ENCODE results near the gene CASZ1. TPM values are rescaled to one million over a fixed set of nuclear protein-coding genes. Genes with fewer than 3 reads are reported as not detected.

Gene CASZ1
- total and polyA plus RNA-seq, 9 of the 15 experiments (the other 6 are each of a cell fraction or from before 2014, with no cell fraction given) = 0.01 to 4.0 (median 0.76) TPM; not detected in 1

DNA sequence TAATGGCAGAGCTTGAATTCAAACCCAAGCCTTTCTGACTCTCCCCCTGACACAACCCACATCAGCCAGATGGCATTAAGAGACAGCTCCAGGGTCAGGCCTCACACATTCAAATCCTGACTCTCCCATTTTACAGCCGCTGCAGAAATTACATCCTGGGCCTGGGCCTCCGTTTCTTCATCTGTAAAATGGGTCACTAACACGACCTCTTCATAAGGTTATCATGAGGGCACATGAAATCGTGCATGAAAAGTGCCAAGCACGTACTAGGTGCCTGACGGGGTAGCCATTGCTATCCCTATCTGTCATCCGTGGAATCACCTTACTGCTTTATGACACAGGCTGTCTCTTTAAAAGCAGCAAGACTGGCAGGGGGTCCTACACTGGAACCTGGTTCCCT lies 19.8 kb upstream of the CASZ1 start:
- Histone ChIP-seq H3K36me3 (ENCODE audit: control insufficient read depth, insufficient read depth, low read length) (no peaks in the 10 kb centered on the region), H3K79me2 (ENCODE audit: control insufficient read depth, insufficient read depth, low read length) (no peaks in the 10 kb centered on the region), H3K27me3 (ENCODE audit: control insufficient read depth in 2 of 2, insufficient read depth in 2 of 2, low read length in 2 of 2) (peaks cover 57 to 93% of the 10 kb centered on the region in 2 experiments), H3K9me3 (replicated peaks; ENCODE audit: control insufficient read depth, insufficient read depth, low read depth, low read length) (no peaks in the 10 kb centered on the region), H3K4me2 (ENCODE audit: insufficient read depth, low read length) (no peak overlapping the region), H3K4me3 (no peak overlapping the region), H3K4me1 (replicated peaks in 1 of 2; ENCODE audit: control insufficient read depth in 2 of 2, insufficient read depth in 2 of 2, low read length in 2 of 2) (peaks cover 0 to 12% of the 10 kb centered on the region in 2 experiments; a peak in 2 of 5 replicates), H3K9ac (ENCODE audit: insufficient read depth in 1 of 2, low read depth in 2 of 2, low read length in 2 of 2) (no peak overlapping the region), H4K20me1 (replicated peaks; ENCODE audit: control insufficient read depth, insufficient read depth, low read length) (peaks cover 13% of the 10 kb centered on the region), H3K27ac (ENCODE audit: extremely low read depth, low read depth, low read length) (no peak overlapping the region), H3K9me1 (ENCODE audit: control insufficient read depth, insufficient read depth, low read length) (no peaks in the 10 kb centered on the region), H2AFZ (ENCODE audit: low read depth, low read length) (no peak overlapping the region)
- ATAC-seq (no peak), FAIRE-seq (no peak), DNase-seq (ENCODE audit: extremely low read depth in 1 of 4, low spot score in 3 of 4) (no peak)
- intact Hi-C loops (cut with micrococcal nuclease) = no loop called here
- in situ Hi-C loops (cut with MboI) = no loop called here
- no TSS peak for BruUV-seq (replicated peaks)
- WGBS (ENCODE audit: insufficient coverage, low coverage, missing lambda C conversion rate) = under 1% methylated on average over 7 of the region's 7 CpGs
- POLR2A ChIA-PET = interaction anchor here (0.6 to 2.0 kb wide), 3 partner anchors 13 to 53 kb away, joined by 3 to 7 read pairs (median 4); no protein-coding TSS in a partner anchor
- CTCF ChIA-PET (ENCODE audit: low intra/inter-chr PET ratio) = no interaction called here
- TF ChIP-seq, protein P1, sequence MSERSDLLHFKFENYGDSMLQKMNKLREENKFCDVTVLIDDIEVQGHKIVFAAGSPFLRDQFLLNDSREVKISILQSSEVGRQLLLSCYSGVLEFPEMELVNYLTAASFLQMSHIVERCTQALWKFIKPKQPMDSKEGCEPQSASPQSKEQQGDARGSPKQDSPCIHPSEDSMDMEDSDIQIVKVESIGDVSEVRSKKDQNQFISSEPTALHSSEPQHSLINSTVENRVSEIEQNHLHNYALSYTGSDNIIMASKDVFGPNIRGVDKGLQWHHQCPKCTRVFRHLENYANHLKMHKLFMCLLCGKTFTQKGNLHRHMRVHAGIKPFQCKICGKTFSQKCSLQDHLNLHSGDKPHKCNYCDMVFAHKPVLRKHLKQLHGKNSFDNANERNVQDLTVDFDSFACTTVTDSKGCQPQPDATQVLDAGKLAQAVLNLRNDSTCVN (CRISPR knock-in tag; IDR thresholded peaks at IDR 0.05) = no peak
- no peak for TF ChIP-seq SRF (CRISPR knock-in tag; IDR thresholded peaks at IDR 0.05)
- TF ChIP-seq, protein P2, sequence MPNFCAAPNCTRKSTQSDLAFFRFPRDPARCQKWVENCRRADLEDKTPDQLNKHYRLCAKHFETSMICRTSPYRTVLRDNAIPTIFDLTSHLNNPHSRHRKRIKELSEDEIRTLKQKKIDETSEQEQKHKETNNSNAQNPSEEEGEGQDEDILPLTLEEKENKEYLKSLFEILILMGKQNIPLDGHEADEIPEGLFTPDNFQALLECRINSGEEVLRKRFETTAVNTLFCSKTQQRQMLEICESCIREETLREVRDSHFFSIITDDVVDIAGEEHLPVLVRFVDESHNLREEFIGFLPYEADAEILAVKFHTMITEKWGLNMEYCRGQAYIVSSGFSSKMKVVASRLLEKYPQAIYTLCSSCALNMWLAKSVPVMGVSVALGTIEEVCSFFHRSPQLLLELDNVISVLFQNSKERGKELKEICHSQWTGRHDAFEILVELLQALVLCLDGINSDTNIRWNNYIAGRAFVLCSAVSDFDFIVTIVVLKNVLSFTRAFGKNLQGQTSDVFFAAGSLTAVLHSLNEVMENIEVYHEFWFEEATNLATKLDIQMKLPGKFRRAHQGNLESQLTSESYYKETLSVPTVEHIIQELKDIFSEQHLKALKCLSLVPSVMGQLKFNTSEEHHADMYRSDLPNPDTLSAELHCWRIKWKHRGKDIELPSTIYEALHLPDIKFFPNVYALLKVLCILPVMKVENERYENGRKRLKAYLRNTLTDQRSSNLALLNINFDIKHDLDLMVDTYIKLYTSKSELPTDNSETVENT (CRISPR knock-in tag; IDR thresholded peaks at IDR 0.05) = no peak
- peak; percentile 58; the same call in 1 of the 2 replicates for TF ChIP-seq BCOR (IDR thresholded peaks at IDR 0.05)
- no peak for TF ChIP-seq TOE1 (IDR thresholded peaks at IDR 0.05; ENCODE audit: borderline replicate concordance)
- no peak for TF ChIP-seq TOE1 (CRISPR knock-in tag; IDR thresholded peaks at IDR 0.05; ENCODE audit: borderline replicate concordance, low read depth)
- TF ChIP-seq SRSF1 (IDR thresholded peaks at IDR 0.05; ENCODE audit: low read depth, low read length) = no peak
- no peak for TF ChIP-seq MTA3 (IDR thresholded peaks at IDR 0.05; ENCODE audit: borderline replicate concordance)
- TF ChIP-seq, protein P3, sequence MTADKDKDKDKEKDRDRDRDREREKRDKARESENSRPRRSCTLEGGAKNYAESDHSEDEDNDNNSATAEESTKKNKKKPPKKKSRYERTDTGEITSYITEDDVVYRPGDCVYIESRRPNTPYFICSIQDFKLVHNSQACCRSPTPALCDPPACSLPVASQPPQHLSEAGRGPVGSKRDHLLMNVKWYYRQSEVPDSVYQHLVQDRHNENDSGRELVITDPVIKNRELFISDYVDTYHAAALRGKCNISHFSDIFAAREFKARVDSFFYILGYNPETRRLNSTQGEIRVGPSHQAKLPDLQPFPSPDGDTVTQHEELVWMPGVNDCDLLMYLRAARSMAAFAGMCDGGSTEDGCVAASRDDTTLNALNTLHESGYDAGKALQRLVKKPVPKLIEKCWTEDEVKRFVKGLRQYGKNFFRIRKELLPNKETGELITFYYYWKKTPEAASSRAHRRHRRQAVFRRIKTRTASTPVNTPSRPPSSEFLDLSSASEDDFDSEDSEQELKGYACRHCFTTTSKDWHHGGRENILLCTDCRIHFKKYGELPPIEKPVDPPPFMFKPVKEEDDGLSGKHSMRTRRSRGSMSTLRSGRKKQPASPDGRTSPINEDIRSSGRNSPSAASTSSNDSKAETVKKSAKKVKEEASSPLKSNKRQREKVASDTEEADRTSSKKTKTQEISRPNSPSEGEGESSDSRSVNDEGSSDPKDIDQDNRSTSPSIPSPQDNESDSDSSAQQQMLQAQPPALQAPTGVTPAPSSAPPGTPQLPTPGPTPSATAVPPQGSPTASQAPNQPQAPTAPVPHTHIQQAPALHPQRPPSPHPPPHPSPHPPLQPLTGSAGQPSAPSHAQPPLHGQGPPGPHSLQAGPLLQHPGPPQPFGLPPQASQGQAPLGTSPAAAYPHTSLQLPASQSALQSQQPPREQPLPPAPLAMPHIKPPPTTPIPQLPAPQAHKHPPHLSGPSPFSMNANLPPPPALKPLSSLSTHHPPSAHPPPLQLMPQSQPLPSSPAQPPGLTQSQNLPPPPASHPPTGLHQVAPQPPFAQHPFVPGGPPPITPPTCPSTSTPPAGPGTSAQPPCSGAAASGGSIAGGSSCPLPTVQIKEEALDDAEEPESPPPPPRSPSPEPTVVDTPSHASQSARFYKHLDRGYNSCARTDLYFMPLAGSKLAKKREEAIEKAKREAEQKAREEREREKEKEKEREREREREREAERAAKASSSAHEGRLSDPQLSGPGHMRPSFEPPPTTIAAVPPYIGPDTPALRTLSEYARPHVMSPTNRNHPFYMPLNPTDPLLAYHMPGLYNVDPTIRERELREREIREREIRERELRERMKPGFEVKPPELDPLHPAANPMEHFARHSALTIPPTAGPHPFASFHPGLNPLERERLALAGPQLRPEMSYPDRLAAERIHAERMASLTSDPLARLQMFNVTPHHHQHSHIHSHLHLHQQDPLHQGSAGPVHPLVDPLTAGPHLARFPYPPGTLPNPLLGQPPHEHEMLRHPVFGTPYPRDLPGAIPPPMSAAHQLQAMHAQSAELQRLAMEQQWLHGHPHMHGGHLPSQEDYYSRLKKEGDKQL (CRISPR knock-in tag; IDR thresholded peaks at IDR 0.05; ENCODE audit: borderline replicate concordance) = no peak
